Spleen (tissue), 11 donors: ENCODE results near the gene PTPN13. TPM values are rescaled to one million over a fixed set of nuclear protein-coding genes. Genes with fewer than 3 reads are reported as not detected.

Source experiments
- DNase-seq: peaks from one replicate; pipeline ENCODE4 v3.0.0-alpha.2; 2020
- H3K27ac ChIP-seq, 8 donors: fragments of 200-600 bp; sonication (generic) in 7 of 8; 1 replicate in 4 of 8; 2 replicates in 4 of 8; pipeline versions ENCODE4 v1.5.0 to v1.8.0; 2016 to 2021; ENCODE audit warnings: inconsistent platforms in 4 of 8, mild to moderate bottlenecking in 4 of 8, moderate library complexity in 1 of 8
- H3K27me3 ChIP-seq, 7 donors: fragments of 200-600 bp; sonication (generic) in 6 of 7; replicated peaks in 1 of 7; 1 replicate in 4 of 7; 2 replicates in 3 of 7; pipeline versions ENCODE4 v1.5.0 to v1.8.0; 2016 to 2021; ENCODE audit warnings: inconsistent platforms in 3 of 7, mild to moderate bottlenecking in 1 of 7
- H3K36me3 ChIP-seq, 6 donors: fragments of 200-600 bp; sonication (generic) in 5 of 6; 1 replicate in 4 of 6; 2 replicates in 2 of 6; pipeline versions ENCODE4 v1.5.0 to v1.8.0; 2016 to 2021; ENCODE audit warnings: inconsistent platforms in 2 of 6
- H3K4me1 ChIP-seq, 6 donors: fragments of 200-600 bp; sonication (generic) in 5 of 6; 1 replicate in 3 of 6; 2 replicates in 3 of 6; pipeline versions ENCODE4 v1.5.0 to v1.8.0; 2016 to 2021; ENCODE audit warnings: inconsistent platforms in 3 of 6
- H3K4me3 ChIP-seq, 8 donors: fragments of 200-600 bp; sonication (generic) in 7 of 8; 1 replicate in 4 of 8; 2 replicates in 4 of 8; pipeline versions ENCODE4 v1.5.0 to v1.8.0; 2016 to 2021; ENCODE audit warnings: inconsistent platforms in 4 of 8, mild to moderate bottlenecking in 4 of 8, moderate library complexity in 2 of 8
- H3K9me3 ChIP-seq, 8 donors: fragments of 200-600 bp; sonication (generic) in 7 of 8; 1 replicate in 4 of 8; 2 replicates in 4 of 8; pipeline versions ENCODE4 v1.5.0 to v1.8.0; 2016 to 2021; ENCODE audit warnings: inconsistent platforms in 4 of 8
- CTCF ChIP-seq, 11 experiments: fragments of 200-600 bp in 7 of 11; fragments of 450-650 bp in 4 of 11; sonication (generic) in 4 of 11; IDR thresholded peaks in 8 of 11; conservative IDR thresholded peaks in 3 of 11; 1 replicate in 7 of 11; 2 replicates in 4 of 11; pipeline versions ENCODE4 v1.4.0 to v1.8.0; 2016 to 2021; ENCODE audit warnings: antibody characterized with exemption in 11 of 11, inconsistent platforms in 4 of 11, mild to moderate bottlenecking in 1 of 11
- POLR2A ChIP-seq, 3 donors: fragments of 450-650 bp; IDR thresholded peaks; one replicate each; pipeline ENCODE4 v1.5.1; 2017; ENCODE audit warnings: antibody characterized with exemption in 3 of 3, mild to moderate bottlenecking in 1 of 3
- POLR2AphosphoS5 ChIP-seq, 3 donors: sonication (generic); formaldehyde crosslinking; IDR thresholded peaks; one replicate each; pipeline ENCODE4 v1.5.1; 2017; ENCODE audit warnings: antibody characterized with exemption in 3 of 3
- WGBS, 5 donors: extraction: QIAGEN DNeasy Blood & Tissue Kit in 3 of 5; methylation state at CpG; one replicate each; pipeline versions ENCODE4 v1.1.5 to v1.1.7; 2013 to 2018; 5-methylcytosine and 5-hydroxymethylcytosine counted together
- intact Hi-C: fragments of 100-400 bp; cut with DNase I; formaldehyde crosslinking; loops from one replicate; pipeline ENCODE4 v1.15.0; 2023; ENCODE audit warnings: low total_unique reads
- polyA plus RNA-seq, 3 donors: library from polyadenylated mRNA; stranded (reverse); fragments of 200-250 nt; gene quantifications; one replicate each; pipeline ENCODE4 v1.2.1, GENCODE V29; 2013
- total RNA-seq, 7 donors: library from RNA; depleted of rRNA in 3 of 7; stranded (reverse); fragments of >200 nt in 3 of 7; fragmentation: NEBNext Ultra II Directional in 4 of 7; extraction: Animal tissue kit (Norgen Biotek cat#: 25700) in 4 of 7; gene quantifications; one replicate each; pipeline versions ENCODE4 v1.1.0 to v1.2.1, GENCODE V29; 2016 to 2021
- donor health status: healthy with polysubstance abuse.
- donor health status: DM: no; HTN: no; CAD: no; lungs with moderate emphysema.
- donor health status: DM: no; HTN: no; CAD: no.
- donor health status: Bipolar disorder and iron deficiency.
- donor health status: healthy.
- donor health status: DM: no; HTN: no; CAD: no.
- donor health status: DM: yes; HTN: yes; CAD: no.

PTPN13 gene
- total and polyA plus RNA-seq, 10 donors: 0.57 to 20.1 (median 10.5) TPM

GRCh38 chr4:86657910-86658309 is 63.8 kb downstream of the PTPN13 start:
- no peak for TF ChIP-seq POLR2AphosphoS5 (IDR thresholded peaks at IDR 0.05)
- no peak for TF ChIP-seq POLR2A (IDR thresholded peaks at IDR 0.05)
- TF ChIP-seq CTCF (IDR thresholded peaks at IDR 0.05 in 8 of 11, conservative IDR thresholded peaks at IDR 0.05 in 3 of 11): no peak
- Histone ChIP-seq H3K4me1 (no peaks in the 10 kb centered on the region), H3K27me3 (no peaks in the 10 kb centered on the region), H3K36me3 (no peaks in the 10 kb centered on the region), H3K9me3 (peaks cover 0 to 32% (median 14%) of the 10 kb centered on the region in 8 donors), H3K27ac (no peak overlapping the region), H3K4me3 (no peak overlapping the region)
- intact Hi-C loops: no loop called here
- WGBS, 5 donors: 71 to 87% (median 86%) methylated on average over 3 of the region's 3 CpGs
- DNase-seq: no peak

- H3K9me3 ChIP-seq: peaks cover 0 to 12% (median 0%) of the 10 kb centered on the region in 8 donors
- H3K4me1 ChIP-seq: no peaks in the 10 kb centered on the region
- no peak overlapping the region for H3K4me3 ChIP-seq
- intact Hi-C loops: no loop called here
- TF ChIP-seq POLR2A (IDR thresholded peaks at IDR 0.05) (no peak), POLR2AphosphoS5 (IDR thresholded peaks at IDR 0.05) (no peak), CTCF (IDR thresholded peaks at IDR 0.05 in 8 of 11, conservative IDR thresholded peaks at IDR 0.05 in 3 of 11) (no peak)
- H3K27ac ChIP-seq: no peak overlapping the region
- no peak for DNase-seq
- WGBS, 5 donors: 86 to 96% (median 94%) methylated on average over 2 of the region's 2 CpGs
- H3K27me3 ChIP-seq: no peaks in the 10 kb centered on the region
- no peaks in the 10 kb centered on the region for H3K36me3 ChIP-seq
Observed at GRCh38 chr4:86660401-86660800, 66.3 kb downstream of the PTPN13 start.

GRCh38 chr4:86661006-86661405 is 66.9 kb downstream of the PTPN13 start:
- no peak for DNase-seq
- Histone ChIP-seq H3K36me3 (no peaks in the 10 kb centered on the region), H3K4me3 (no peak overlapping the region), H3K9me3 (peaks cover 0 to 9% (median 0%) of the 10 kb centered on the region in 8 donors), H3K27me3 (no peaks in the 10 kb centered on the region), H3K4me1 (no peaks in the 10 kb centered on the region), H3K27ac (no peak overlapping the region)
- intact Hi-C loops: no loop called here
- TF ChIP-seq POLR2AphosphoS5 (IDR thresholded peaks at IDR 0.05) (no peak), POLR2A (IDR thresholded peaks at IDR 0.05) (no peak), CTCF (IDR thresholded peaks at IDR 0.05 in 8 of 11, conservative IDR thresholded peaks at IDR 0.05 in 3 of 11) (no peak)

- 93 to 100% (median 100%) methylated on average over 1 of the region's 1 CpG for WGBS, 5 donors
- Histone ChIP-seq H3K27ac (no peak overlapping the region), H3K9me3 (peaks cover 0 to 7% (median 0%) of the 10 kb centered on the region in 8 donors), H3K4me1 (no peaks in the 10 kb centered on the region), H3K27me3 (no peaks in the 10 kb centered on the region), H3K36me3 (no peaks in the 10 kb centered on the region), H3K4me3 (no peak overlapping the region)
- DNase-seq: no peak
- intact Hi-C loops: no loop called here
- TF ChIP-seq POLR2A (IDR thresholded peaks at IDR 0.05): no peak
- TF ChIP-seq POLR2AphosphoS5 (IDR thresholded peaks at IDR 0.05): no peak
- TF ChIP-seq CTCF (IDR thresholded peaks at IDR 0.05 in 8 of 11, conservative IDR thresholded peaks at IDR 0.05 in 3 of 11): no peak
Observed at GRCh38 chr4:86661418-86661817, 67.3 kb downstream of the PTPN13 start.
